Mesendoderm (in vitro differentiated cells): Measurements from ENCODE around the gene GPR152.

ENCODE experiments used
- DNase-seq: peaks from one replicate; pipeline ENCODE4 v3.0.0; 2013
- H2AK5ac ChIP-seq: 2 replicates; pipeline ENCODE4 v1.6.1; 2013; ENCODE audit warnings: low read length, inconsistent platforms
- H2BK120ac ChIP-seq: 2 replicates; pipeline ENCODE4 v1.6.1; 2013; ENCODE audit warnings: low read depth, mild to moderate bottlenecking, low read length, moderate library complexity, mixed read lengths
- H2BK15ac ChIP-seq: replicated peaks from 2 replicates; pipeline ENCODE4 v1.6.1; 2013; ENCODE audit warnings: low read depth, mild to moderate bottlenecking, moderate library complexity
- H2BK5ac ChIP-seq: 2 replicates; pipeline ENCODE4 v1.6.1; 2013; ENCODE audit warnings: low read length, inconsistent platforms
- H3K18ac ChIP-seq: 2 replicates; pipeline ENCODE4 v1.6.1; 2013; ENCODE audit warnings: mild to moderate bottlenecking, low read length, mixed read lengths
- H3K23ac ChIP-seq: one replicate; pipeline ENCODE4 v1.6.1; 2013; ENCODE audit warnings: low read length
- H3K27ac ChIP-seq: 2 replicates; pipeline ENCODE4 v1.5.1; 2013; ENCODE audit warnings: low read depth, mild to moderate bottlenecking, inconsistent platforms, low read length, moderate library complexity
- H3K27me3 ChIP-seq: 2 replicates; pipeline ENCODE4 v1.6.1; 2013; ENCODE audit warnings: low read length, control low read depth, mild to moderate bottlenecking, inconsistent platforms; ENCODE audit not compliant: insufficient read depth, poor library complexity
- H3K36me3 ChIP-seq: 2 replicates; pipeline ENCODE4 v1.6.1; 2013; ENCODE audit warnings: low read length, inconsistent platforms; ENCODE audit not compliant: control insufficient read depth, insufficient read depth
- H3K4ac ChIP-seq: one replicate; pipeline ENCODE4 v1.6.1; 2013; ENCODE audit warnings: low read depth, mild to moderate bottlenecking, low read length, moderate library complexity
- H3K4me1 ChIP-seq: 2 replicates; pipeline ENCODE4 v1.6.1; 2013; ENCODE audit warnings: low read depth, low read length, inconsistent platforms; ENCODE audit not compliant: control insufficient read depth
- H3K4me2 ChIP-seq: 2 replicates; pipeline ENCODE4 v1.6.1; 2013; ENCODE audit warnings: low read length
- H3K4me3 ChIP-seq: 2 replicates; pipeline ENCODE4 v1.5.1; 2013; ENCODE audit warnings: mild to moderate bottlenecking, low read length
- H3K56ac ChIP-seq: one replicate; pipeline ENCODE4 v1.6.1; 2013; ENCODE audit warnings: low read length
- H3K79me1 ChIP-seq: 2 replicates; pipeline ENCODE4 v1.6.1; 2013; ENCODE audit warnings: low read length, inconsistent platforms
- H3K79me2 ChIP-seq: 2 replicates; pipeline ENCODE4 v1.6.1; 2013; ENCODE audit warnings: mild to moderate bottlenecking, low read length; ENCODE audit not compliant: control insufficient read depth, insufficient read depth
- H3K9ac ChIP-seq: 2 replicates; pipeline ENCODE4 v1.6.1; 2013; ENCODE audit warnings: low read length, inconsistent platforms
- H4K5ac ChIP-seq: one replicate; pipeline ENCODE4 v1.6.1; 2013; ENCODE audit warnings: low read length
- H4K8ac ChIP-seq: one replicate; pipeline ENCODE4 v1.6.1; 2013; ENCODE audit warnings: low read depth, mild to moderate bottlenecking, control low read depth, low read length, moderate library complexity
- WGBS: extraction: QIAGEN DNeasy Blood & Tissue Kit; methylation state at CpG from one replicate; pipeline ENCODE4 v1.1.7; 2013; ENCODE audit warnings: low lambda C conversion rate, missing lambda C conversion rate; ENCODE audit not compliant: insufficient coverage; ENCODE audit errors: extremely low coverage; 5-methylcytosine and 5-hydroxymethylcytosine counted together

The GPR152 gene

GRCh38 chr11:67472882-67473281, 20.4 kb upstream of the GPR152 start:
- no peak overlapping the region for H3K4ac ChIP-seq
- no peak overlapping the region for H3K18ac ChIP-seq
- no CpG with 5 or more reads among the region's 7 CpGs for WGBS
- peaks cover 3% of the 10 kb centered on the region for H3K4me1 ChIP-seq
- H3K56ac ChIP-seq = no peak overlapping the region
- H4K5ac ChIP-seq = no peak overlapping the region
- no peak overlapping the region for H2BK15ac ChIP-seq
- H3K36me3 ChIP-seq = no peaks in the 10 kb centered on the region
- no peak overlapping the region for H3K4me2 ChIP-seq
- H3K79me1 ChIP-seq = peaks cover 2% of the 10 kb centered on the region
- H3K23ac ChIP-seq = no peak overlapping the region
- no peak overlapping the region for H2AK5ac ChIP-seq
- no peak overlapping the region for H3K9ac ChIP-seq
- no peak overlapping the region for H2BK5ac ChIP-seq
- no peak overlapping the region for H3K27ac ChIP-seq
- DNase-seq = no peak
- no peaks in the 10 kb centered on the region for H3K27me3 ChIP-seq
- no peak overlapping the region for H3K4me3 ChIP-seq
- H2BK120ac ChIP-seq = no peak overlapping the region
- H4K8ac ChIP-seq = no peak overlapping the region
- no peaks in the 10 kb centered on the region for H3K79me2 ChIP-seq

- Histone ChIP-seq H3K36me3 (no peaks in the 10 kb centered on the region), H2AK5ac (no peak overlapping the region), H3K4me1 (peaks cover 3% of the 10 kb centered on the region), H4K8ac (no peak overlapping the region), H3K4me3 (no peak overlapping the region), H3K4ac (no peak overlapping the region), H2BK15ac (no peak overlapping the region), H3K23ac (no peak overlapping the region), H3K79me1 (peaks cover 2% of the 10 kb centered on the region), H2BK120ac (no peak overlapping the region), H4K5ac (no peak overlapping the region), H3K56ac (no peak overlapping the region), H3K27me3 (no peaks in the 10 kb centered on the region), H3K18ac (no peak overlapping the region), H3K4me2 (no peak overlapping the region), H2BK5ac (no peak overlapping the region), H3K27ac (no peak overlapping the region), H3K79me2 (no peaks in the 10 kb centered on the region), H3K9ac (no peak overlapping the region)
- DNase-seq = no peak
- no CpG with 5 or more reads among the region's 8 CpGs for WGBS
Observed at GRCh38 chr11:67470337-67471002, 17.9 kb upstream of the GPR152 start.

- no CpG with 5 or more reads among the region's 9 CpGs for WGBS
- H3K27ac ChIP-seq = no peak overlapping the region
- no peaks in the 10 kb centered on the region for H3K79me2 ChIP-seq
- H3K4me3 ChIP-seq = peak overlapping the region; percentile 50
- peaks cover 2% of the 10 kb centered on the region for H3K79me1 ChIP-seq
- H2BK15ac ChIP-seq = no peak overlapping the region
- DNase-seq = no peak
- peak overlapping the region; percentile 94 for H4K8ac ChIP-seq
- H2AK5ac ChIP-seq = no peak overlapping the region
- no peaks in the 10 kb centered on the region for H3K27me3 ChIP-seq
- H3K4me1 ChIP-seq = peaks cover 3% of the 10 kb centered on the region
- H3K4me2 ChIP-seq = peak overlapping the region; percentile 91
- peak overlapping the region; percentile 65 for H3K18ac ChIP-seq
- H3K56ac ChIP-seq = peak overlapping the region; percentile 93
- peak overlapping the region; percentile 93 for H3K4ac ChIP-seq
- H3K36me3 ChIP-seq = no peaks in the 10 kb centered on the region
- H3K9ac ChIP-seq = peak overlapping the region; percentile 86
- peak overlapping the region; percentile 98 for H4K5ac ChIP-seq
- H2BK120ac ChIP-seq = no peak overlapping the region
- no peak overlapping the region for H3K23ac ChIP-seq
- no peak overlapping the region for H2BK5ac ChIP-seq
Observed at GRCh38 chr11:67469508-67469811, 16.9 kb upstream of the GPR152 start.

GRCh38 chr11:67468759-67469507, 16.4 kb upstream of the GPR152 start, which contains the start of gene TMEM134:
TSS of gene TMEM134 (minus strand) at chr11:67469251. CDS start at chr11:67469192, 59 bp downstream.
- no CpG with 5 or more reads among the region's 76 CpGs for WGBS
- H4K5ac ChIP-seq = peak within 1 kb of the TSS; percentile 98

GRCh38 chr11:67468456-67468758, 15.9 kb upstream of the GPR152 start:
- Histone ChIP-seq H2BK120ac (peak overlapping the region; percentile 5), H2BK5ac (no peak overlapping the region), H3K9ac (peak overlapping the region; percentile 91), H3K18ac (peak overlapping the region; percentile 77), H3K56ac (peak overlapping the region; percentile 96), H3K23ac (no peak overlapping the region), H2AK5ac (peak overlapping the region; percentile 24), H3K27me3 (no peaks in the 10 kb centered on the region), H3K27ac (no peak overlapping the region), H4K5ac (no peak overlapping the region), H3K4ac (peak overlapping the region; percentile 92), H3K36me3 (no peaks in the 10 kb centered on the region), H3K79me1 (peaks cover 2% of the 10 kb centered on the region), H3K4me2 (peak overlapping the region; percentile 92), H3K4me3 (peak overlapping the region; percentile 83), H3K4me1 (peaks cover 3% of the 10 kb centered on the region), H4K8ac (no peak overlapping the region), H3K79me2 (no peaks in the 10 kb centered on the region), H2BK15ac (no peak overlapping the region)
- WGBS = no CpG with 5 or more reads among the region's 6 CpGs
- no peak for DNase-seq

More at GRCh38 chr11:67468759-67469507, 16.4 kb upstream of the GPR152 start, which contains the start of gene TMEM134:
- Histone ChIP-seq H3K4me3 (peak within 1 kb of the TSS; percentile 83), H3K4me1 (peaks cover 3% of the 10 kb centered on the region), H3K79me1 (peaks cover 2% of the 10 kb centered on the region), H3K36me3 (no peaks in the 10 kb centered on the region), H3K9ac (peak within 1 kb of the TSS; percentile 91), H2AK5ac (peak within 1 kb of the TSS; percentile 24), H2BK120ac (peak within 1 kb of the TSS; percentile 5), H3K18ac (peak within 1 kb of the TSS; percentile 77), H3K4ac (peak within 1 kb of the TSS; percentile 93), H2BK5ac (no peak within 1 kb of the TSS), H3K79me2 (no peaks in the 10 kb centered on the region), H2BK15ac (no peak within 1 kb of the TSS), H3K4me2 (peak within 1 kb of the TSS; percentile 92), H3K56ac (peak within 1 kb of the TSS; percentile 96), H4K8ac (peak within 1 kb of the TSS; percentile 94), H3K27ac (no peak within 1 kb of the TSS), H3K23ac (no peak within 1 kb of the TSS), H3K27me3 (no peaks in the 10 kb centered on the region)
- peak; percentile 95 for DNase-seq
